ENCODE measurements around the gene C1orf115.

- TF ChIP-seq, protein P1, sequence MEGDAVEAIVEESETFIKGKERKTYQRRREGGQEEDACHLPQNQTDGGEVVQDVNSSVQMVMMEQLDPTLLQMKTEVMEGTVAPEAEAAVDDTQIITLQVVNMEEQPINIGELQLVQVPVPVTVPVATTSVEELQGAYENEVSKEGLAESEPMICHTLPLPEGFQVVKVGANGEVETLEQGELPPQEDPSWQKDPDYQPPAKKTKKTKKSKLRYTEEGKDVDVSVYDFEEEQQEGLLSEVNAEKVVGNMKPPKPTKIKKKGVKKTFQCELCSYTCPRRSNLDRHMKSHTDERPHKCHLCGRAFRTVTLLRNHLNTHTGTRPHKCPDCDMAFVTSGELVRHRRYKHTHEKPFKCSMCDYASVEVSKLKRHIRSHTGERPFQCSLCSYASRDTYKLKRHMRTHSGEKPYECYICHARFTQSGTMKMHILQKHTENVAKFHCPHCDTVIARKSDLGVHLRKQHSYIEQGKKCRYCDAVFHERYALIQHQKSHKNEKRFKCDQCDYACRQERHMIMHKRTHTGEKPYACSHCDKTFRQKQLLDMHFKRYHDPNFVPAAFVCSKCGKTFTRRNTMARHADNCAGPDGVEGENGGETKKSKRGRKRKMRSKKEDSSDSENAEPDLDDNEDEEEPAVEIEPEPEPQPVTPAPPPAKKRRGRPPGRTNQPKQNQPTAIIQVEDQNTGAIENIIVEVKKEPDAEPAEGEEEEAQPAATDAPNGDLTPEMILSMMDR (conservative IDR thresholded peaks at IDR 0.05): no peak
- no peak for TF ChIP-seq EZH2 (IDR thresholded peaks at IDR 0.05; ENCODE audit: low read depth)
These were observed 7.2 kb downstream of the C1orf115 start for GRCh38 chr1:220697326-220697725.

All from PC-9 (cell line).